8988T (cell line): ENCODE measurements around the gene AMH.

Source experiments
- DNase-seq: peaks from one replicate; pipeline ENCODE4 v3.0.0; 2011

The AMH gene

GRCh38 chr19:2236314-2237050, 12.6 kb upstream of the AMH start, which contains the start of the genes PLEKHJ1 and SF3A2:
PLEKHJ1 (minus strand) TSS chr19:2236329; CDS start chr19:2236248, 81 bp downstream.
SF3A2 (plus strand) TSS chr19:2236824; CDS start chr19:2243419, 6,595 bp downstream.
- DNase-seq: peak; percentile 93

- DNase-seq: no peak
These were observed 11.9 kb upstream of the AMH start for GRCh38 chr19:2237051-2237868.

- DNase-seq: no peak
These were observed 11.3 kb upstream of the AMH start for GRCh38 chr19:2237869-2238153.

- DNase-seq: no peak
These were observed 9.9 kb upstream of the AMH start for GRCh38 chr19:2239173-2239572.

- DNase-seq: no peak
These were observed 9.1 kb upstream of the AMH start for GRCh38 chr19:2239771-2240770.

DNA sequence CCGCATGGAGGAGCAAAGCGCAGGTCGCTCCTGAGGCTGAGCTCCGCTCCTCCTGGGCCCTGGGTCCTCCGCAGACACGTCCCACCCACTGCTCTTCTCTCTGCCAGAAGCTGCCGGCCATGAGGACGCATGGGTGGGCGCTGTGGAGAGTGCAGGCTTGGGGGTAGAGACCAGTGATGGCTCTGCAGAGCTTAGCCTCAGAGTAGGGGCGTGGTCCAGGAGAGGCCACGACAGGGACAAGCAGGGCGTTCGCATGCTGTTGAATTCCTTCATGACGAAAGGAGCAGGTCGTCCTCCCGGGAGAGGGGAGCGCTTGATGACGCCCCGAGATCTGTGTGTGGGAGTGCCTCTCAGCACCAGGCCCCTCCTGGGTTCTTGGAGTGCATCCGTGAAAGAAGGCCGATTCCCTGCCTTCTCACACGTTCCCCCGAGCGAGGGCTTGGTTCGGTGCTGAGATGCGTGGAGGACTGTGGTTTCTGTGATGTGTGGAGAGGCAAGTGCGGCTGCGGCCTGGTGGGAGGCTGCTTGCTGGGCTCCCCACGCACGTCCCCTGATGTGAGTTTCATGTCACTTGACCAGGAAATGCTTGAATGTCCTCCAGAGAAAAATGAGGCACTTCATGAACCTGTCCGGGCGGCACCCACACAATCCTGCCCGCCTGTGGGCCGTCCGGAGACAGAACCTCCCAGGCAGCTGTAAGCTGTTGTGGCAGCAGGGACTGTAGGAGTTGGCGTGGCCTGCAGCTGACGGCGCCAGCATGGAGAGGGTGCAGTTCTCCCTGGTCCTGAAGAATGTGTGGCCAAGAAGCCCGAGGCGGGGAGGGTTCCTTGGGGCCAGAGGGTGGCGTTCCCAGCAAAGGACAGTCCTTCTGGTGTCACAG, 8.0 kb upstream of the AMH start:
- DNase-seq: no peak

GRCh38 chr19:2242092-2242537, 7.0 kb upstream of the AMH start:
- no peak for DNase-seq

GRCh38 chr19:2242816-2243215, 6.3 kb upstream of the AMH start:
- DNase-seq: no peak

GRCh38 chr19:2243274-2244124, 5.6 kb upstream of the AMH start:
- DNase-seq: no peak

DNA sequence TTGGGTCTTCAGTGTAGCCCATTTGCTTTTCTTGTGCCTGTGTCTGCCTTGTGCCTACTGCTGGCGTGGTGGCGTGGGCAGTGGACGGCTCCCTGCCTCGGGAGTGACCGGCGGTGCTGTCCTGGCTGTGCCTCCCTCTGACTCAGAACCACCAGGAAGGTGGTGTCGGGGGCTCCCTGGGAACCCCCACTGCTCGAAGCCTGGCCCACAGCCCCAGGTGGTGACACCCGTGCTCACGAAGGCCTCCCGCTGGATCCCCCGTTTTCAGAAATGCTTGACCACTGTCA, 5.1 kb upstream of the AMH start:
- DNase-seq: no peak

DNA sequence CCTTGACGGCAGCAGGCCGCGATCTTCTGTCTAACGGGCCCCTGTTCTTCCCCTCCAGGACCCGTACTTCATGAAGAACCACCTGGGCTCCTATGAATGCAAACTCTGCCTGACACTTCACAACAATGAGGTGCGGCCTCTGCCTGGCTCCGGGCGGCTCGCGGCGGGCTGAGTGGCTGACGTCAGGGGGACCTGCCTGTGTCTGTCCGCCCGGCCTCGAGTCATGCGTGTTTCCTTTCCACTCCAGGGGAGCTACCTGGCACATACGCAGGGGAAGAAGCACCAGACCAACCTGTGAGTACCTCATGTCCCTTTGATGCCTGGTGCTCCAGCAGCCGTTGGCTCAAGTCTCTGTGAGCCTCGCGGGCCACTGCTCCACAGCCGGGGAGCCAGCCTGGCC, 4.6 kb upstream of the AMH start:
- no peak for DNase-seq

- no peak for DNase-seq
These were observed 3.9 kb upstream of the AMH start for GRCh38 chr19:2245273-2245672.

- no peak for DNase-seq
These were observed 3.0 kb upstream of the AMH start for GRCh38 chr19:2246014-2246620.

DNA sequence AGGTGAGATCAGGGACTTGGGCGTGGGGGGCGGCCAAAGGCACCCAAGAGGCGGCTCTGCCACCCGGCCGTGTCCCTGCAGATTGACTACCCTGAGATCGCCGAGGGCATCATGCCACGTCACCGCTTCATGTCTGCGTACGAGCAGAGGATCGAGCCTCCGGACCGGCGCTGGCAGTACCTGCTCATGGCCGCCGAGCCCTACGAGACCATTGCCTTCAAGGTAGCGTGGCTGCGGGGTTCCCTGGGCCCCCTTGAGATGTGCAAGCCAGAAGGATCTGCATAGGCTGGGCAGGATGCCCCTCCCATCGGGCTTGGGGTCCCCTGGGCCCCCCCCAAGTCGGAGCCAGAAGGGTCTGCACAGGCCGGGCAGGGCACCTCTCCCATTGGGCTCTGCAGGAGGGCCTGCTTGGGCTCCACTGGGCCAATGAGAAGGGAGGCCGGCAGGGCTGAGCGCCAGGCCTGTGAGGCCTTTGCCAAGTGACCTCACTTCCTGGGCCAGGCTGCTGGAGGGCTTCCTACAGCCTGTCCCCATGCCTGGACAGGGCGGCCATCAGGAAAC, 2.2 kb upstream of the AMH start:
- no peak for DNase-seq

DNA sequence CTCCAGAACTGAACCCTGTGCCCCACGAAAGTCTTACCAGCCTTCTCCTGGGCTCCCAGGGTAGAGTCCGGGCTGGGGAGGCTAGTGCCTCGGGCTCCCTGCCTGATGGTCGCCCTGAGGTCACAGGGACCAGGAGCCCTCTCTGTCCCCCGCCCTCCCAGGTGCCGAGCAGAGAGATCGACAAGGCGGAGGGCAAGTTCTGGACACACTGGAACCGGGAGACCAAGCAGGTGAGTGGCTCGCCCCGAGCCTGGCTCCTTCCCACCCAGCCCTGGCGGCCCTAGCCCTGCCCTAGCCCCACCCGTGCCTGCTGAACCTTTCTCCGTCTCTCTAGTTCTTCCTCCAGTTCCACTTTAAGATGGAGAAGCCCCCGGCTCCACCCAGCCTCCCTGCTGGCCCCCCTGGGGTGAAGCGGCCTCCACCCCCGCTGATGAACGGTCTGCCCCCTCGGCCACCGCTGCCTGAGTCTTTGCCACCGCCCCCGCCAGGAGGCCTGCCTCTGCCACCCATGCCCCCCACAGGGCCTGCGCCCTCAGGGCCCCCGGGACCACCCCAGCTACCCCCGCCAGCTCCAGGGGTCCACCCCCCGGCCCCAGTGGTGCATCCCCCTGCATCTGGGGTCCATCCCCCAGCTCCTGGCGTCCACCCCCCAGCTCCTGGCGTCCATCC, 1.6 kb upstream of the AMH start:
- DNase-seq: no peak

- DNase-seq: no peak
These were observed 750 bp upstream of the AMH start for GRCh38 chr19:2248136-2249009.

DNA sequence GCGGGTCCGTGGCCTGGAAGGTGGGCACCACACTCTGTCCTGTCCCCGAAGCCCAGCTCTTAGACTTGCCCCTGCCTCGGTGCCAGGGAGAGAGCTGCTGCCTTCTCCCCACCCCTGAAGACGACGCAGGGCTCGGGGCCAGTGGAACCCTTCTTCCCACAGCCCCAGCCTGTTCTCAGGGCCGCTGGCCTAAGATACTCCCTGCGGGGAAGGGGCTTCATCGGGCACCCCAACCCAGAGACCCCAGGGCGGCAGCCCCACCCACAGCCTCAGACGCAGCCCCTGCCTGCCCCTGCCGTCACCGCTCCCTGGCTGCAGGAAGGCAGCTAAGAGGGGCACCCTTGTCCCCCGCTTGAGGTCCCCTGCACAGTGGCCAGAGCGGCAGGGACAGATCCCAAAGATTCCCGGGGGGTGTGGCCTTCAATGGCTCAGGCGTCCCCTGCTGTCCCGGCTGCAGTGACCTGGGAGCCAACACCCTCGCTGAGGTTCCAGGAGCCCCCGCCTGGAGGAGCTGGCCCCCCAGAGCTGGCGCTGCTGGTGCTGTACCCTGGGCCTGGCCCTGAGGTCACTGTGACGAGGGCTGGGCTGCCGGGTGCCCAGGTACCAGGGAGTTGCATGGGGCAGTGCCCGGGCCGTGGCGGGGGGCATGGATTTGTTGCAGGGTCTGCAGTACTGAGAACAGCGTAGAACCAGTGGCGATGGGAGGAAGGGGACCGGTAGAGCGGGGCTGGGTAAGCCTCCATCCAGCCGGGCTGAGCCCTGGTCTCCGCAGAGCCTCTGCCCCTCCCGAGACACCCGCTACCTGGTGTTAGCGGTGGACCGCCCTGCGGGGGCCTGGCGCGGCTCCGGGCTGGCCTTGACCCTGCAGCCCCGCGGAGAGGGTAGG, 1.0 kb downstream of the AMH start:
- DNase-seq: no peak

DNA sequence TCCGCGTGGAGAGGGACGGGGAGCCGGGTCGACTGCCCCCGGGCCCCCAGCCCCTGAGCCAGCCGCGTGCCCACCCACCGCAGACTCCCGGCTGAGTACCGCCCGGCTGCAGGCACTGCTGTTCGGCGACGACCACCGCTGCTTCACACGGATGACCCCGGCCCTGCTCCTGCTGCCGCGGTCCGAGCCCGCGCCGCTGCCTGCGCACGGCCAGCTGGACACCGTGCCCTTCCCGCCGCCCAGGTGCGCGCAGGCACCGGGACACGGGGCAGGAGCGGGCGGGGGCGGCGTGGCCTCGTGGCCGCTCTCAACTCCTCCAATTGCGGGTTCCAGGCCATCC, 1.6 kb downstream of the AMH start:
- no peak for DNase-seq
